GM12865 (cell line): ENCODE measurements around the gene APOBEC3F.
"Not testable (repeated sequence)": the region's sequence is repeated elsewhere in the genome, so short reads cannot be mapped to it uniquely, and the experiment has no call there.

Experiments used
- DNase-seq: peaks from one replicate; pipeline ENCODE4 v3.0.0; 2010; ENCODE audit warnings: low read depth
- H3K4me3 ChIP-seq: 2 replicates; pipeline ENCODE4 v1.5.1; 2011; ENCODE audit warnings: mild to moderate bottlenecking, low read depth, low read length, control low read depth
- TF ChIP-seq, protein P1 (sequence below): IDR thresholded peaks from 2 replicates; pipeline ENCODE4 v1.5.1; 2011; ENCODE audit warnings: low read length, control low read depth, low read depth, inconsistent platforms; ENCODE audit not compliant: insufficient read depth; ENCODE audit errors: missing control alignments

Gene APOBEC3F

DNA sequence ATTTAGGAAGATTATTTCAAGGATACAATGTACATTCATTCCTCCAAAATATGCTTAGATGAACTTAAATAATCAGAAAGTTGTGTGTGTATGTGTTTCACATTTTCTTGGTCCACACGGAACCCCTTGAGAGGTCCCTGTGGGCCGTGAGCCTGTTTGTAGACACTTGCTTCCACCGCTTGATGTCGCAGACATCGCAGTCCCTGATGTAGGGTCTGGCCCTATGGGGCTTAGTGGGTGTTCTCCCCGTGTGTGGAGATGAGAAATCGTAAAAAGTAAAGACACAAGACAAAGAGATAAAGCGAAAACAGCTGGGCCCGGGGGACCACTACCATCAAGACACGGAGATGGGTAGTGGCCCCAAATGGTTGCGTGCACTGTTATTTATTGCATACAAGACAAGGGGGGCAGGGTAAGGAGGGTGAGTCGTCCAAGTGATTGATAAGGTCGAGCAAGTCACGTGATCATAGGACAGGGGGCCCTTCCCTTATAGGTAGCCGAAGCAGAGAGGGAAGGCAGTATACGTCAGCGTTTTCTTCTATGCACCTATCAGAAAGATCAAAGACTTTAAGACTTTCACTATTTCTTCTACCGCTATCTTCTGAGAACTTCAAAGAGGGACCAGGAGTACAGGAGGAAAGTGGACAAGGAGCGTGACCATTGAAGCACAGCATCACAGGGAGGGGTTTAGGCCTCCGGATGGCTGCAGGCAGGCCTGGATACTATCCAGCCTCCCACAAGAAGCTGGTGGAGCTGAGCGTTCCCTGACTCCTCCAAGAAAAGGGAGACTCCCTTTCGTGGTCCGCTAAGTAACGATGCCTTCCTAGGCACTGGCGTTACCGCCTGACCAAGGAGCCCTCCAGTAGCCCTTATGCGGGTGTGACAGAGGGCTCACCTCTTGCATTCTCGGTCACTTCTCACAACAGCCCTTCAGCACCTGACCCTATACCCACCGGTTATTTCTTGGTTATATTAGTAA, 27.8 kb upstream of the APOBEC3F start:
- H3K4me3 ChIP-seq, result peak overlapping the region; percentile 99; the same call in 1 of the 2 replicates
- DNase-seq, result no peak
- TF ChIP-seq, protein P1, sequence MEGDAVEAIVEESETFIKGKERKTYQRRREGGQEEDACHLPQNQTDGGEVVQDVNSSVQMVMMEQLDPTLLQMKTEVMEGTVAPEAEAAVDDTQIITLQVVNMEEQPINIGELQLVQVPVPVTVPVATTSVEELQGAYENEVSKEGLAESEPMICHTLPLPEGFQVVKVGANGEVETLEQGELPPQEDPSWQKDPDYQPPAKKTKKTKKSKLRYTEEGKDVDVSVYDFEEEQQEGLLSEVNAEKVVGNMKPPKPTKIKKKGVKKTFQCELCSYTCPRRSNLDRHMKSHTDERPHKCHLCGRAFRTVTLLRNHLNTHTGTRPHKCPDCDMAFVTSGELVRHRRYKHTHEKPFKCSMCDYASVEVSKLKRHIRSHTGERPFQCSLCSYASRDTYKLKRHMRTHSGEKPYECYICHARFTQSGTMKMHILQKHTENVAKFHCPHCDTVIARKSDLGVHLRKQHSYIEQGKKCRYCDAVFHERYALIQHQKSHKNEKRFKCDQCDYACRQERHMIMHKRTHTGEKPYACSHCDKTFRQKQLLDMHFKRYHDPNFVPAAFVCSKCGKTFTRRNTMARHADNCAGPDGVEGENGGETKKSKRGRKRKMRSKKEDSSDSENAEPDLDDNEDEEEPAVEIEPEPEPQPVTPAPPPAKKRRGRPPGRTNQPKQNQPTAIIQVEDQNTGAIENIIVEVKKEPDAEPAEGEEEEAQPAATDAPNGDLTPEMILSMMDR, result no peak

DNA sequence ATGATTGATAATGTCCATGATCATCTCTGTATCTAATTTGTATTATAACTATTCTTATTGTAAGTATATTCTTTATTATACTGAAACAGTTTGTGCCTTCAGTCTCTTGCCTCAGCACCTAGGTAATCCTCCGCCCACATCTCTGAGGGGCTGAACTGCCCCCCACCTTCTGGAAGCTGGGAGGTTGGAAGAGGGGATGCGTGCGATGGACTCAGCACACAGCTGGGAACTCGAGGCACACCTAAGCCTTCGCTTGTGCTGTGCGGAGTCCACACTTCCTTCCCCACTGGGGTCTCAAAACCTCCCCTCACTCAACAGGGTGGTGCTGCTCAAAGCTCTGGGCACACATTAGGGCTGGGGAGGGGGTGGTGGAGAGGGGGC, 27.1 kb upstream of the APOBEC3F start:
- peak overlapping the region; percentile 99 for H3K4me3 ChIP-seq
- DNase-seq, result not testable (repeated sequence)

DNA sequence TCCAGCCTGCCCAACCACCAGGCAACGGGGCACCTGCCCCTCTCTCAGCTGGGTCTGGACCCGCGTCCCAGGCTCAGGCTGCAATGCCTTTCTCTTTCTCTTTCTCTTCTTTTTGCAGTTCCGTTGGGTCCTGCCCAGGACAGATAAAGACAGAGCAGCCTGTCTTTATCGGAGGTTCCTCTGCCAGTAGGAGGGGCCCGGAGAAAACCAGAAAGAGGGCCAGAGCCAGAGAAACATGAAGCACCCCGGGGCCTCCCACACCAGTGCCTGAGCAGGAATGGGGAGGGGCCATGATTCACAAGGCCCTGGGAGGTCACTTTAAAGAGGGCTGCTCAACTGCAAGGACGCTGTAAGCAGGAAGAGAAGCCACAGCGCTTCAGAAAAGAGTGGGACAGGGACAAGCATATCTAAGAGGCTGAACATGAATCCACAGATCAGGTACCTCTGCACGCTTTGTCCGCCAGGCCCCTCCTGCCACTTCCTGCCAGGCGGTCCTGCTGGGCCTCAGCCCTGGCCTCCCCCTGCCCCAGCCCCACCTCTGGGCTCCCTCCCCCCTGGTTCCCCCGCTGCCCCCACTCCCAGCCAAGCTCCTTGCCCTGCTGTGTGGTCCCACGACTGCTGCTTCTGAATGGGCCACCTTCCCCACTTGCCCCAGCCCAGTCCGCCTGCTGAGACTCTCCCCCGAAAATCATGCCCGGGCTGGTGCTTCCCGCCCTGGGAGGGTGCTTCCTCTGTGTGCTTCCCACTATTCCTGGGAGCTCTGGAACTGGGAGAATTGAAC, 26.5 kb upstream of the APOBEC3F start, which contains the start of gene APOBEC3C:
APOBEC3C (plus strand) TSS at position 316 of the 781 bp plus-strand sequence; CDS start at position 422, 106 bp downstream.
- peak within 1 kb of the TSS; percentile 99 for H3K4me3 ChIP-seq
- TF ChIP-seq, protein P1, result no peak
- peak; percentile 95 for DNase-seq

DNA sequence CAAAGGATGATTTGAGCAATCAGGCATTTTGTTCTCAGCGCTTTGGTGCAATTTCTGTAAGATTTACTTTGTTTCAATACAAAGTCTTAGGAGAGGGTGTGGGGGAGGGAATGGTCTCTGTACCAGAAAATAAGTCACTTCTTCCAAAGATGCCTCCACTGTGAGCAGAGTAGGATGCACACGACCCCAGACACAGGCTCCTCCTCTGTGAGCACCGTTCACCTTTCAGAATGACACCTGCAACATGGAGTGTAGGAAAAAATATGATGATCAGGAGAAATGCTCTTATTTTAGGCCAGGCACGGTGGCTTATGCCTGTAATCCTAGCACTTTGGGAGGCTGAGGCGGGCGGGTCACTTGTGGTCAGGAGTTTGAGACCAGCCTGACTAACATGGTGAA, 25.9 kb upstream of the APOBEC3F start:
- DNase-seq, result peak; percentile 37
- H3K4me3 ChIP-seq, result peak overlapping the region; percentile 99

DNA sequence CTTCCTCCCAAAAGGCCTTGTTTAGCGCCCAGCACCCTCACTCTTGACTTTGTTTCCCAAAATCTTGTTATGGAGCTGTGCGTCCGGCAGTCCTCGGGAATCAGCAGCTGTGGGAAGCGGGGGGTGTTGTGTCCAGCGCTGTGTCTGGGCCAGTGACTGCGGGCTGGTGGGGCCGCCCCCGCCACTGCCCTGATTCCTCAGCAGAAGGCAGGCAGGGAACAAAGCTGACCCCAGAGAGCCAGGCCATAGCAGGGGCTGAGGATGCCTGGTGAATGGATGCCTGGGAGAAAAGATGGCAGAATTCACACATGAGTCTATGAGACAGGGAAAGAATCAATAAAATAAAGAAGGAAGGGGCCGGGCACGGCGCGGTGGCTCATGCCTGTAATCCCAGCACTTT, 24.1 kb upstream of the APOBEC3F start:
- DNase-seq, result no peak

DNA sequence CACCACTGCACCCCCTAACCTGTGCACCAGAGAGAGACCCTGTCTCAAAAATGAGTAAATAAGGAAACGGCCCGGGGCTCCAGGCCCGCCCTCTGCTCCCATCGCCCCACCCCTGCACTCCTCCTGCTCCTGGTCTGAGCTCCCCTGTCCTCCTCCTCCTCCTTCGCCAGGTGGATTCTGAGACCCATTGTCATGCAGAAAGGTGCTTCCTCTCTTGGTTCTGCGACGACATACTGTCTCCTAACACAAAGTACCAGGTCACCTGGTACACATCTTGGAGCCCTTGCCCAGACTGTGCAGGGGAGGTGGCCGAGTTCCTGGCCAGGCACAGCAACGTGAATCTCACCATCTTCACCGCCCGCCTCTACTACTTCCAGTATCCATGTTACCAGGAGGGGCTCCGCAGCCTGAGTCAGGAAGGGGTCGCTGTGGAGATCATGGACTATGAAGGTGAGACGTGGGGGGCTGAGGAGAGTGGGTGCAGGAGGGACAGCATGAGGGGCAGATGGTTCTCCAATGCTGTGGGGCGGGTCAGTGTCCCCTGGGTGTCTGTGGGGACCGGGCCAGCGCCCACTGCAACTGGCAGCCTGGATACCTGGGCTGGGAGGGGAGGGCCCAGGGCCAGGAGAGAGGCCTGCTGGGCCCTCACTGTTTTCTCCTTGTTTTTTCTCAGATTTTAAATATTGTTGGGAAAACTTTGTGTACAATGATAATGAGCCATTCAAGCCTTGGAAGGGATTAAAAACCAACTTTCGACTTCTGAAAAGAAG, 22.9 kb upstream of the APOBEC3F start:
- DNase-seq, result no peak
- no peak overlapping the region for H3K4me3 ChIP-seq
- TF ChIP-seq, protein P1, result no peak

More for the DNA sequence above, 24.1 kb upstream of the APOBEC3F start:
- H3K4me3 ChIP-seq, result no peak overlapping the region
- TF ChIP-seq, protein P1, result no peak

DNA sequence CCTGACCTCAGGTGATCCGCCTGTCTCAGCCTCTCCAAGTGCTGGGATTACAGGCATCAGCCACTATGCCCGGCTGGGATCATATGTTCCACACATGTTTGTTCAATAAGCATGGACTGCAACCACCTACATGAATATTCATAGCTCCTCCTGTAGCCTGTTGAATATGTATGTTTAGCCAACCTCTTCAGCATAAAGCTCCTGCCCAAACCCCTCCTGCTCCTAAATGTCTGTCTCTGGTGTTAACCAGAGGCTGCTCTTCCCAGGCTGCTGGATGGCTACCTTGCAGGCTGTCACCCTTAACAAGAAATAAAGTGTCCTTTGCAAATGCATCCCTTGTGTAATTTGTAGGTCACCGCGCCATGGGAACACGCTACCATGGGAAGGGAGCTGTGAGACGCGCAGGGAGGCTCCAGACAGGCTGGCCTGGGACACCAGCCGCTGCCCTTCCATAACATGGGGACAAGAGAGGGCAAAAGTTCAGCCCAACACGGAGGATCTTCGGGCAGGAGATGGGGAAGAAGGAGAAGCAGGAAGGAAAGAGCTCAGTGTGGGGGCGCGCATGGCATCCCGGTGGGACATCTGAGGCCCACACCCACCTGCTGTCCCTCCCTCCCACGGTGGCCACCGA, 20.5 kb upstream of the APOBEC3F start:
- H3K4me3 ChIP-seq, result peak overlapping the region; percentile 42
- not testable (repeated sequence) for DNase-seq
